ENCODE measurements around the gene C9orf78.
"Not testable (repeated sequence)": the region's sequence is repeated elsewhere in the genome, so short reads cannot be mapped to it uniquely, and the experiment has no call there.

Gene C9orf78

DNA sequence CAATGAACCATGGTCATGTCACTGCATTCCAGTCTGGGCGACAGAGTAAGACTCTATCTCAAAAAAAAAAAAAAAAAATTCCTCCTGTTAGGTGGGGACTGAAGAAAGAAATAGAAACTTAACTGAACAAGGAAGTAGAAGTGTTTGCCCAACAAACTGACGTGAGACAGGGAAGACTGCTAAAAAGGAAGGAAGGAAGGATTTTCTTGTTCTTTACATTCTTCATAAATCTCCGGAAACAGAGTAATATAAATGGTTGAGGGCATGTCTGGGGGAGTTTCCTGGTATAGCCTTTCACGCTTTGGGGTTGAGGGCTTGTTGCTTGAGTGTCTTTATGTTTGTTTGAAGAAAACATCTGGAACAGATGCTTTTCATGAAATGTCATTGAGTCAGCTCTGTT is 29.0 kb downstream of the C9orf78 start:
- FAIRE-seq (no peak), DNase-seq (ENCODE audit: insufficient read length, low spot score) (no peak)
- TF ChIP-seq TAF1 (IDR thresholded peaks at IDR 0.05; ENCODE audit: low read depth, low read length) (no peak), PAX5 (IDR thresholded peaks at IDR 0.05; ENCODE audit: insufficient read depth, low read length, severe bottlenecking) (no peak)

GRCh38 chr9:129803676-129804060 is 31.4 kb downstream of the C9orf78 start:
- DNase-seq (ENCODE audit: insufficient read length, low spot score), result no peak
- TF ChIP-seq SPI1 (IDR thresholded peaks at IDR 0.05; ENCODE audit: low read depth, low read length), result no peak
- TF ChIP-seq POLR2A (IDR thresholded peaks at IDR 0.05; ENCODE audit: low read depth, low read length), result no peak
- TF ChIP-seq POU2F2 (IDR thresholded peaks at IDR 0.05; ENCODE audit: low read depth, low read length), result no peak
- no peak for TF ChIP-seq POLR2AphosphoS5 (IDR thresholded peaks at IDR 0.05; ENCODE audit: low read depth, low read length)

GRCh38 chr9:129802833-129803675 is 32.0 kb downstream of the C9orf78 start, which contains the start of gene TOR1B:
Gene TOR1B (plus strand): TSS chr9:129803184. CDS start chr9:129803213, 29 bp downstream.
- DNase-seq (ENCODE audit: insufficient read length, low spot score), result peak; percentile 88
- TF ChIP-seq TAF1 (IDR thresholded peaks at IDR 0.05; ENCODE audit: low read depth, low read length) (peak; percentile 63), PAX5 (IDR thresholded peaks at IDR 0.05; ENCODE audit: insufficient read depth, low read length, severe bottlenecking) (no peak), POLR2A (IDR thresholded peaks at IDR 0.05; ENCODE audit: low read depth, low read length) (peak; percentile 70; the same call in 1 of the 2 replicates), SPI1 (IDR thresholded peaks at IDR 0.05; ENCODE audit: low read depth, low read length) (peak; percentile 77), POLR2AphosphoS5 (IDR thresholded peaks at IDR 0.05; ENCODE audit: low read depth, low read length) (peak; percentile 79), POU2F2 (IDR thresholded peaks at IDR 0.05; ENCODE audit: low read depth, low read length) (no peak)
- peak; percentile 85 for FAIRE-seq

More at GRCh38 chr9:129803676-129804060, 31.4 kb downstream of the C9orf78 start:
- FAIRE-seq, result no peak

DNA sequence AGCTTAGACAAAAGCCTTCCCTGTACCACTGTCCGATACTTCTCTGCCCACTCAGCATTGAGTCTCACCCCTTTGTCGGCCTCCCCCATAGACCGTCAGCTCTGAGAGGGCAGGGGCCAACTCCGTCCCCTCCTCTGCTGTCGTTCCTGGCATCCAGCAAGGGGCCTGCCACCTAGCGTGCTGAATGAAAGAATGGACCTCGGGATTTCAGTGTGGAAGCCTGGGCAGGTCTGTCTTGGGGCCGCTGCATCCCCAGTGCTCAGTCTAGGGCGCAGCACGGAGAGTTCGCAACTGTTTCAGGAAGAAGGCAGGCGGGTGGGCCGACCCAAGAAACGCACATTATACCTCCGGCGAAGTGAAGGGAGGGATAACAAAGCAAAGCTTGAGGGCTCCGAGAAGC is 33.6 kb downstream of the C9orf78 start:
- TF ChIP-seq POLR2AphosphoS5 (IDR thresholded peaks at IDR 0.05; ENCODE audit: low read depth, low read length), result no peak
- TF ChIP-seq POLR2A (IDR thresholded peaks at IDR 0.05; ENCODE audit: low read depth, low read length), result no peak
- no peak for TF ChIP-seq POU2F2 (IDR thresholded peaks at IDR 0.05; ENCODE audit: low read depth, low read length)
- TF ChIP-seq TAF1 (IDR thresholded peaks at IDR 0.05; ENCODE audit: low read depth, low read length), result no peak
- TF ChIP-seq SPI1 (IDR thresholded peaks at IDR 0.05; ENCODE audit: low read depth, low read length), result no peak
- TF ChIP-seq PAX5 (IDR thresholded peaks at IDR 0.05; ENCODE audit: insufficient read depth, low read length, severe bottlenecking), result no peak
- FAIRE-seq, result no peak
- no peak for DNase-seq (ENCODE audit: insufficient read length, low spot score)

GRCh38 chr9:129798973-129799372 is 36.1 kb downstream of the C9orf78 start:
- TF ChIP-seq PAX5 (IDR thresholded peaks at IDR 0.05; ENCODE audit: insufficient read depth, low read length, severe bottlenecking) (no peak), SPI1 (IDR thresholded peaks at IDR 0.05; ENCODE audit: low read depth, low read length) (no peak), TAF1 (IDR thresholded peaks at IDR 0.05; ENCODE audit: low read depth, low read length) (no peak), POU2F2 (IDR thresholded peaks at IDR 0.05; ENCODE audit: low read depth, low read length) (no peak), POLR2A (IDR thresholded peaks at IDR 0.05; ENCODE audit: low read depth, low read length) (no peak), POLR2AphosphoS5 (IDR thresholded peaks at IDR 0.05; ENCODE audit: low read depth, low read length) (no peak)
- FAIRE-seq (no peak), DNase-seq (ENCODE audit: insufficient read length, low spot score) (no peak)

DNA sequence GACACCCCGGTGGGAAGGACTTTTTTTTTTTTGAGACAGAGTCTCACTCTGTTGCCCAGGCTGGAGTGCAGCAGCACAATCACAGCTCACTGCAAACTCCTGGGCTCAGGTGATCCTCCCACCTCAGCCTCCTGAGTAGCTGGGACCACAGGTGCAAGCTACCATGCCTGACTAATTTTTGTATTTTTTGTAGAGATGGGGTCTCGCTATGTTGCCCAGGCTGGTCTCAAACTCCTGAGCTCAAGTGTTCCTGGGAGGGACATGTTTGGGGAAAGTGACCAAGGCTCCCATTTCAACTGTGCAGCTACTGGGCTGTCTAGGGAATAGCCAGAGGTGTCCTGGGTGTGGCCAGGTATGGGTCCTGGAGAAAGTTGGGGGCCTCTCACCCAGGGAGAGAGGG is 39.0 kb downstream of the C9orf78 start:
- not testable (repeated sequence) for DNase-seq (ENCODE audit: insufficient read length, low spot score); FAIRE-seq

DNA sequence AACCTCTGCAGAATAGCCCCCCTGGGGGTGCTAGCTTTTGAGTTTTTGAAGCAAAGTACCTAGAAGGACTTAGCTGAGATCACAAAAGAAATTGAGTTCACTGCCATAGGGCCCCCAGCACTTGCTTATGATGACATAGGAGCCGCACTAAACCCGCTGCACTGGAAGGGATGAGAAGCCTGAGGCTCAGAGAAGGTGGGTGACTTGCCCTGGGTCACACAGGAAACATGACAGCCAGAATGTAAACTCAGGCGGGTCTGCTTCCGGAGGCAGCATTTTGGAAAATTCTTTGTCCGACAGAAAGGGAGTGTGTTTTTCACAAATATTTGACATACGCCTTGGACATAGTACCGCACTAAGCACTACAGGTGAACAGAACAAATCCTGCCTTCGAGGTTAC is 40.5 kb downstream of the C9orf78 start:
- FAIRE-seq (no peak), DNase-seq (ENCODE audit: insufficient read length, low spot score) (no peak)
- no peak for TF ChIP-seq SPI1 (IDR thresholded peaks at IDR 0.05; ENCODE audit: low read depth, low read length)
- no peak for TF ChIP-seq POLR2A (IDR thresholded peaks at IDR 0.05; ENCODE audit: low read depth, low read length)
- no peak for TF ChIP-seq POLR2AphosphoS5 (IDR thresholded peaks at IDR 0.05; ENCODE audit: low read depth, low read length)
- TF ChIP-seq POU2F2 (IDR thresholded peaks at IDR 0.05; ENCODE audit: low read depth, low read length), result no peak
- TF ChIP-seq TAF1 (IDR thresholded peaks at IDR 0.05; ENCODE audit: low read depth, low read length), result no peak
- no peak for TF ChIP-seq PAX5 (IDR thresholded peaks at IDR 0.05; ENCODE audit: insufficient read depth, low read length, severe bottlenecking)

- DNase-seq (ENCODE audit: insufficient read length, low spot score) (no peak), FAIRE-seq (no peak)
- TF ChIP-seq TAF1 (IDR thresholded peaks at IDR 0.05; ENCODE audit: low read depth, low read length), result no peak
- no peak for TF ChIP-seq POU2F2 (IDR thresholded peaks at IDR 0.05; ENCODE audit: low read depth, low read length)
- no peak for TF ChIP-seq SPI1 (IDR thresholded peaks at IDR 0.05; ENCODE audit: low read depth, low read length)
- TF ChIP-seq PAX5 (IDR thresholded peaks at IDR 0.05; ENCODE audit: insufficient read depth, low read length, severe bottlenecking), result no peak
Measured at GRCh38 chr9:129786481-129786880, 48.6 kb downstream of the C9orf78 start.

- DNase-seq (ENCODE audit: insufficient read length, low spot score), result no peak
- FAIRE-seq, result no peak
- TF ChIP-seq POU2F2 (IDR thresholded peaks at IDR 0.05; ENCODE audit: low read depth, low read length), result no peak
- TF ChIP-seq PAX5 (IDR thresholded peaks at IDR 0.05; ENCODE audit: insufficient read depth, low read length, severe bottlenecking), result no peak
- no peak for TF ChIP-seq SPI1 (IDR thresholded peaks at IDR 0.05; ENCODE audit: low read depth, low read length)
- TF ChIP-seq POLR2A (IDR thresholded peaks at IDR 0.05; ENCODE audit: low read depth, low read length), result no peak
- no peak for TF ChIP-seq TAF1 (IDR thresholded peaks at IDR 0.05; ENCODE audit: low read depth, low read length)
- no peak for TF ChIP-seq POLR2AphosphoS5 (IDR thresholded peaks at IDR 0.05; ENCODE audit: low read depth, low read length)
Measured at GRCh38 chr9:129785866-129786265, 49.2 kb downstream of the C9orf78 start.

GRCh38 chr9:129784970-129785369 is 50.1 kb downstream of the C9orf78 start:
- not testable (repeated sequence) for DNase-seq (ENCODE audit: insufficient read length, low spot score); FAIRE-seq
